Measurements from ENCODE around the gene MME. TPM values are rescaled to one million over a fixed set of nuclear protein-coding genes. Genes with fewer than 3 reads are reported as not detected.

Gene MME
- total and polyA plus RNA-seq, 10 of the 15 experiments (the other 5 are each of a cell fraction or from before 2014, with no cell fraction given), result under 0.01 to 0.23 (median 0.09) TPM; not detected in 3

DNA sequence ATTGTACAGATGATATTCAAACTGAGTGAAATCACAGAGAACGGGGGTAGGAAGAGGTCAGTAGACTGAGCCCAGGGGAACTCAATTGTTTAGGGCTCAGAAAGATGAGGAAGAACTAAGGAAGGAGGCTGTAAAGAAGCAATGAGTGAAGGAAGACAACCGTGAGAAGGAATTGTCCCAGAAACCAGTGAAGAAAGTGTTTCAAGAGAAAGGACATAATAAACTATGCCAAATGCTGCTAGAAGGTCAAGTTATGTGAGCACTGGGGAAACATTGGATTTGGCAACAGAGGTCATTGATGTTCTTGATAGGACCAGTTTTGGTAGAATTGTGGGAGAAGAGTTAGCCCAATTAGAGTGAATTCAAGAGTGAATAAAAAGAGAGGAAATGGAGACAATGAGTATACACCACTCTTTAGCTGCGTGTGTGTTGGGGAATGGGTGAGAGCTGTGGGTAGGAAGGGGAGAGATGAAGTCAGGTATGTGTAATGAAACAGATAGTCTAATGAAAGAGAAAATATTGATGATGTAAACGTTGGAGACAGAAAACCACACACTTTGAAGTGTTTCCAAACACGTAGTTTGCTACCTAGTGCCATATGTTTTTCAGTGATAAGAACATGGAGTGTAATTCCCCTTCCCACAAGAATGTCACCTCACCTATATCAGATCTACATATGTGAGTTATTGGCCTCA, 42.5 kb upstream of the MME start (continued):
- TF ChIP-seq, protein P1, sequence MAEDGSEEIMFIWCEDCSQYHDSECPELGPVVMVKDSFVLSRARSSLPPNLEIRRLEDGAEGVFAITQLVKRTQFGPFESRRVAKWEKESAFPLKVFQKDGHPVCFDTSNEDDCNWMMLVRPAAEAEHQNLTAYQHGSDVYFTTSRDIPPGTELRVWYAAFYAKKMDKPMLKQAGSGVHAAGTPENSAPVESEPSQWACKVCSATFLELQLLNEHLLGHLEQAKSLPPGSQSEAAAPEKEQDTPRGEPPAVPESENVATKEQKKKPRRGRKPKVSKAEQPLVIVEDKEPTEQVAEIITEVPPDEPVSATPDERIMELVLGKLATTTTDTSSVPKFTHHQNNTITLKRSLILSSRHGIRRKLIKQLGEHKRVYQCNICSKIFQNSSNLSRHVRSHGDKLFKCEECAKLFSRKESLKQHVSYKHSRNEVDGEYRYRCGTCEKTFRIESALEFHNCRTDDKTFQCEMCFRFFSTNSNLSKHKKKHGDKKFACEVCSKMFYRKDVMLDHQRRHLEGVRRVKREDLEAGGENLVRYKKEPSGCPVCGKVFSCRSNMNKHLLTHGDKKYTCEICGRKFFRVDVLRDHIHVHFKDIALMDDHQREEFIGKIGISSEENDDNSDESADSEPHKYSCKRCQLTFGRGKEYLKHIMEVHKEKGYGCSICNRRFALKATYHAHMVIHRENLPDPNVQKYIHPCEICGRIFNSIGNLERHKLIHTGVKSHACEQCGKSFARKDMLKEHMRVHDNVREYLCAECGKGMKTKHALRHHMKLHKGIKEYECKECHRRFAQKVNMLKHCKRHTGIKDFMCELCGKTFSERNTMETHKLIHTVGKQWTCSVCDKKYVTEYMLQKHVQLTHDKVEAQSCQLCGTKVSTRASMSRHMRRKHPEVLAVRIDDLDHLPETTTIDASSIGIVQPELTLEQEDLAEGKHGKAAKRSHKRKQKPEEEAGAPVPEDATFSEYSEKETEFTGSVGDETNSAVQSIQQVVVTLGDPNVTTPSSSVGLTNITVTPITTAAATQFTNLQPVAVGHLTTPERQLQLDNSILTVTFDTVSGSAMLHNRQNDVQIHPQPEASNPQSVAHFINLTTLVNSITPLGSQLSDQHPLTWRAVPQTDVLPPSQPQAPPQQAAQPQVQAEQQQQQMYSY (CRISPR knock-in tag; IDR thresholded peaks at IDR 0.05), result no peak
- TF ChIP-seq CREM (IDR thresholded peaks at IDR 0.05; ENCODE audit: low read depth), result no peak
- TF ChIP-seq, protein P2, sequence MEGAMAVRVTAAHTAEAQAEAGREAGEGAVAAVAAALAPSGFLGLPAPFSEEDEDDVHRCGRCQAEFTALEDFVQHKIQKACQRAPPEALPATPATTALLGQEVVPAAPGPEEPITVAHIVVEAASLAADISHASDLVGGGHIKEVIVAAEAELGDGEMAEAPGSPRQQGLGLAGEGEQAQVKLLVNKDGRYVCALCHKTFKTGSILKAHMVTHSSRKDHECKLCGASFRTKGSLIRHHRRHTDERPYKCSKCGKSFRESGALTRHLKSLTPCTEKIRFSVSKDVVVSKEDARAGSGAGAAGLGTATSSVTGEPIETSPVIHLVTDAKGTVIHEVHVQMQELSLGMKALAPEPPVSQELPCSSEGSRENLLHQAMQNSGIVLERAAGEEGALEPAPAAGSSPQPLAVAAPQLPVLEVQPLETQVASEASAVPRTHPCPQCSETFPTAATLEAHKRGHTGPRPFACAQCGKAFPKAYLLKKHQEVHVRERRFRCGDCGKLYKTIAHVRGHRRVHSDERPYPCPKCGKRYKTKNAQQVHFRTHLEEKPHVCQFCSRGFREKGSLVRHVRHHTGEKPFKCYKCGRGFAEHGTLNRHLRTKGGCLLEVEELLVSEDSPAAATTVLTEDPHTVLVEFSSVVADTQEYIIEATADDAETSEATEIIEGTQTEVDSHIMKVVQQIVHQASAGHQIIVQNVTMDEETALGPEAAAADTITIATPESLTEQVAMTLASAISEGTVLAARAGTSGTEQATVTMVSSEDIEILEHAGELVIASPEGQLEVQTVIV (IDR thresholded peaks at IDR 0.05; ENCODE audit: borderline replicate concordance, partially characterized antibody), result no peak

DNA sequence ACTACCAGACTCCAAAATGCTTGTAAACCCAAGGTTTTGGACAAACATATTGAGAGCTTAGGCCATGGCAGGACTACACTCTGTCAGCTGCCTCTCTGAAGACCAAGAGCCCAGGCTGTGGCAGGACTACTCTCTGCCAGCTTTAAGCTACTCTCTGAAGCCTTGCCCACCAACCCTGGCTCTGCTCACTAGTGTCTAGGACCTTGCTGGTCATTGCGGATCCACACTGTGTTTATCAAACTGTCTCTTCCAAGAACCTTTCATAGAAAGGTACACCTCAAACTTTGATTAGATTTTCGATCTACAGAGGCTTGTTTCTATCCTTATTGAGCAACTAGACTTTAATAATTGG, 41.9 kb upstream of the MME start:
- no peaks in the 10 kb centered on the region for H3K36me3 ChIP-seq (ENCODE audit: control insufficient read depth in 2 of 2, insufficient read depth in 2 of 2, low read length in 1 of 2)
- RAD21 ChIA-PET (ENCODE audit: unreplicated experiment), result no interaction called here
- BruUV-seq (replicated peaks), result no TSS peak
- no peak overlapping the region for H3K4me3 ChIP-seq
- no peaks in the 10 kb centered on the region for H3K27me3 ChIP-seq (replicated peaks in 1 of 2; ENCODE audit: control insufficient read depth in 2 of 2, insufficient read depth in 2 of 2, low read length in 1 of 2)
- H3K4me2 ChIP-seq (ENCODE audit: control insufficient read depth, insufficient read depth), result no peak overlapping the region
- FAIRE-seq, result no peak
- CTCF ChIA-PET, result no interaction called here
- no peak overlapping the region for H3K9ac ChIP-seq (ENCODE audit: control insufficient read depth, insufficient read depth, low read length)
- H3K4me1 ChIP-seq (ENCODE audit: control insufficient read depth, insufficient read depth, low read length), result no peaks in the 10 kb centered on the region
- SMC1A ChIA-PET (ENCODE audit: uncharacterized antibody, unreplicated experiment), result no interaction called here
- no peaks in the 10 kb centered on the region for H3K9me3 ChIP-seq (replicated peaks; ENCODE audit: control insufficient read depth, insufficient read depth, low read length)
- ATAC-seq, result no peak
- 8% methylated on average over 2 of the region's 2 CpGs for WGBS (ENCODE audit: insufficient coverage, insufficient replicate concordance, low lambda C conversion rate, missing lambda C conversion rate)
- no peaks in the 10 kb centered on the region for H3K79me2 ChIP-seq (ENCODE audit: control insufficient read depth, insufficient read depth, low read length)
- H4K20me1 ChIP-seq (ENCODE audit: control insufficient read depth, insufficient read depth), result no peaks in the 10 kb centered on the region
- intact Hi-C loops (cut with micrococcal nuclease; ENCODE audit: unreplicated experiment) (no loop called here), in situ Hi-C loops (cut with MboI) (no loop called here)
- DNase-seq (ENCODE audit: low read depth, low spot score), result no peak
- H3K27ac ChIP-seq (ENCODE audit: control insufficient read depth, insufficient read depth), result no peak overlapping the region
- no peak overlapping the region for H2AFZ ChIP-seq (ENCODE audit: control insufficient read depth, low read depth, low read length)
- POLR2A ChIA-PET, result no interaction called here
- TF ChIP-seq MTA2 (IDR thresholded peaks at IDR 0.05; ENCODE audit: low read depth) (no peak), TCF3 (IDR thresholded peaks at IDR 0.05; ENCODE audit: borderline replicate concordance, insufficient read depth, low read depth, low read length) (no peak), CHD4 (IDR thresholded peaks at IDR 0.05) (no peak), STAT3 (IDR thresholded peaks at IDR 0.05; ENCODE audit: low read depth, low read length) (no peak), GATAD2B (conservative IDR thresholded peaks at IDR 0.05; ENCODE audit: low read depth) (no peak), MEF2B (IDR thresholded peaks at IDR 0.05; ENCODE audit: partially characterized antibody, poor library complexity, severe bottlenecking) (no peak), MYB (IDR thresholded peaks at IDR 0.05; ENCODE audit: borderline replicate concordance, low read depth, low read length) (no peak), HCFC1 (IDR thresholded peaks at IDR 0.05; ENCODE audit: low read length) (no peak), HDAC2 (IDR thresholded peaks at IDR 0.05) (no peak), MEF2A (IDR thresholded peaks at IDR 0.05; ENCODE audit: insufficient read depth, low read depth, low read length) (no peak)
- TF ChIP-seq, protein P3, sequence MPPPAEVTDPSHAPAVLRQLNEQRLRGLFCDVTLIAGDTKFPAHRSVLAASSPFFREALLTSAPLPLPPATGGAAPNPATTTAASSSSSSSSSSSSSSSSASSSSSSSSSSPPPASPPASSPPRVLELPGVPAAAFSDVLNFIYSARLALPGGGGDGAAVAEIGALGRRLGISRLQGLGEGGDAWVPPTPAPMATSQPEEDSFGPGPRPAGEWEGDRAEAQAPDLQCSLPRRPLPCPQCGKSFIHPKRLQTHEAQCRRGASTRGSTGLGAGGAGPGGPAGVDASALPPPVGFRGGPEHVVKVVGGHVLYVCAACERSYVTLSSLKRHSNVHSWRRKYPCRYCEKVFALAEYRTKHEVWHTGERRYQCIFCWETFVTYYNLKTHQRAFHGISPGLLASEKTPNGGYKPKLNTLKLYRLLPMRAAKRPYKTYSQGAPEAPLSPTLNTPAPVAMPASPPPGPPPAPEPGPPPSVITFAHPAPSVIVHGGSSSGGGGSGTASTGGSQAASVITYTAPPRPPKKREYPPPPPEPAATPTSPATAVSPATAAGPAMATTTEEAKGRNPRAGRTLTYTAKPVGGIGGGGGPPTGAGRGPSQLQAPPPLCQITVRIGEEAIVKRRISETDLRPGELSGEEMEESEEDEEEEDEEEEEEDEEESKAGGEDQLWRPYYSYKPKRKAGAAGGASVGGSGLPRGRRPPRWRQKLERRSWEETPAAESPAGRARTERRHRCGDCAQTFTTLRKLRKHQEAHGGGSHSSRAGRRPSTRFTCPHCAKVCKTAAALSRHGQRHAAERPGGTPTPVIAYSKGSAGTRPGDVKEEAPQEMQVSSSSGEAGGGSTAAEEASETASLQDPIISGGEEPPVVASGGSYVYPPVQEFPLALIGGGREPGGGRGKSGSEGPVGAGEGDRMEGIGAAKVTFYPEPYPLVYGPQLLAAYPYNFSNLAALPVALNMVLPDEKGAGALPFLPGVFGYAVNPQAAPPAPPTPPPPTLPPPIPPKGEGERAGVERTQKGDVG (CRISPR knock-in tag; IDR thresholded peaks at IDR 0.05), result no peak

All from GM12878 (cell line).